ENCODE measurements around the gene CCDC24. TPM values are rescaled to one million over a fixed set of nuclear protein-coding genes. Genes with fewer than 3 reads are reported as not detected.
A peak's percentile ranks its signal among the peaks of the same experiment; 100 is the strongest.

Gene CCDC24
- total RNA-seq, 5 donors from 2014 or later (not counting 1 experiment from before 2014, with no cell fraction given), result 0.50 to 4.3 (median 1.7) TPM

GRCh38 chr1:44029260-44029910 is 38.0 kb downstream of the CCDC24 start:
- H3K27me3 ChIP-seq (replicated peaks in 1 of 2; ENCODE audit: control insufficient read depth in 2 of 2, extremely low read depth in 1 of 2, insufficient read depth in 2 of 2, low read length in 1 of 2), result peaks cover 0 to under 1% of the 10 kb centered on the region in 2 experiments
- no peaks in the 10 kb centered on the region for H3K9me3 ChIP-seq
- DNase-seq, result peak in 2 of 35 experiments; percentile 19 to 29
- Mint-ChIP-seq H3K9me3 (no peaks in the 10 kb centered on the region), H3K4me1 (peaks cover 18 to 28% (median 27%) of the 10 kb centered on the region in 3 donors), H3K36me3 (no peaks in the 10 kb centered on the region), H3K4me3 (peak overlapping the region; percentile 86 to 93 (median 90)), H3K27ac (peak overlapping the region; percentile 92 to 96), H3K27me3 (no peaks in the 10 kb centered on the region)
- H3K36me3 ChIP-seq (ENCODE audit: control insufficient read depth in 2 of 2, extremely low read depth in 1 of 2, insufficient read depth in 1 of 2, low read length in 1 of 2), result no peaks in the 10 kb centered on the region
- 34% methylated on average over 17 of the region's 17 CpGs for WGBS (ENCODE audit: insufficient coverage)
- peak; percentile 13 to 38 (median 14) for ATAC-seq (replicated peaks in 1 of 4)
- H3K27ac ChIP-seq (ENCODE audit: low read length), result peak overlapping the region; percentile 67
- peak overlapping the region; percentile 66 to 82 for H3K4me3 ChIP-seq (ENCODE audit: control insufficient read depth in 1 of 2, extremely low read depth in 1 of 2, low read length in 1 of 2)
- ChIA-PET CTCF (interaction anchor here in 1 of 2 donors (1.0 kb wide), 1 partner anchor 83 kb away, joined by 3 read pairs; no protein-coding TSS in a partner anchor), POLR2A (no interaction called here)
- peaks cover 4 to 21% of the 10 kb centered on the region in 2 experiments for H3K4me1 ChIP-seq (ENCODE audit: control insufficient read depth in 1 of 2, extremely low read depth in 1 of 2, insufficient read depth in 2 of 2, low read length in 2 of 2)

GRCh38 chr1:44029911-44030604 is 38.7 kb downstream of the CCDC24 start:
- H3K4me3 ChIP-seq (ENCODE audit: control insufficient read depth in 1 of 2, extremely low read depth in 1 of 2, low read length in 1 of 2), result peak overlapping the region; percentile 66 to 82
- peaks cover 4 to 21% of the 10 kb centered on the region in 2 experiments for H3K4me1 ChIP-seq (ENCODE audit: control insufficient read depth in 1 of 2, extremely low read depth in 1 of 2, insufficient read depth in 2 of 2, low read length in 2 of 2)
- H3K27ac ChIP-seq (ENCODE audit: low read length), result peak overlapping the region; percentile 67
- POLR2A ChIA-PET, result no interaction called here
- H3K9me3 Mint-ChIP-seq, result no peaks in the 10 kb centered on the region
- H3K9me3 ChIP-seq, result no peaks in the 10 kb centered on the region
- peaks cover 18 to 28% (median 27%) of the 10 kb centered on the region in 3 donors for H3K4me1 Mint-ChIP-seq
- CTCF ChIA-PET, result interaction anchor here in 1 of 2 donors (1.0 to 1.2 kb wide), 2 partner anchors 84 to 380 kb away, joined by 3 to 4 read pairs; partner anchors contain the start of gene KDM4A
- no peaks in the 10 kb centered on the region for H3K36me3 ChIP-seq (ENCODE audit: control insufficient read depth in 2 of 2, extremely low read depth in 1 of 2, insufficient read depth in 1 of 2, low read length in 1 of 2)
- peak overlapping the region; percentile 86 to 93 (median 90) for H3K4me3 Mint-ChIP-seq
- DNase-seq (peak; percentile 63 to 89 (median 79)), ATAC-seq (replicated peaks in 1 of 4) (peak; percentile 79 to 84 (median 82))
- no peaks in the 10 kb centered on the region for H3K36me3 Mint-ChIP-seq
- H3K27ac Mint-ChIP-seq, result peak overlapping the region; percentile 92 to 96
- WGBS (ENCODE audit: insufficient coverage), result under 1% methylated on average over 69 of the region's 75 CpGs
- H3K27me3 ChIP-seq (replicated peaks in 1 of 2; ENCODE audit: control insufficient read depth in 2 of 2, extremely low read depth in 1 of 2, insufficient read depth in 2 of 2, low read length in 1 of 2), result no peaks in the 10 kb centered on the region
- H3K27me3 Mint-ChIP-seq, result no peaks in the 10 kb centered on the region

GRCh38 chr1:44030605-44031251 is 39.3 kb downstream of the CCDC24 start:
- no peaks in the 10 kb centered on the region for H3K36me3 Mint-ChIP-seq
- H3K9me3 Mint-ChIP-seq, result no peaks in the 10 kb centered on the region
- no peaks in the 10 kb centered on the region for H3K36me3 ChIP-seq (ENCODE audit: control insufficient read depth in 2 of 2, extremely low read depth in 1 of 2, insufficient read depth in 1 of 2, low read length in 1 of 2)
- POLR2A ChIA-PET, result interaction anchor here in 1 of 2 donors (0.6 kb wide), 1 partner anchor 217 kb away, joined by 4 read pairs; no protein-coding TSS in a partner anchor
- peaks cover 4 to 21% of the 10 kb centered on the region in 2 experiments for H3K4me1 ChIP-seq (ENCODE audit: control insufficient read depth in 1 of 2, extremely low read depth in 1 of 2, insufficient read depth in 2 of 2, low read length in 2 of 2)
- H3K4me3 ChIP-seq (ENCODE audit: control insufficient read depth in 1 of 2, extremely low read depth in 1 of 2, low read length in 1 of 2), result peak overlapping the region; percentile 66 to 79
- peak overlapping the region; percentile 80 to 93 (median 84) for H3K4me3 Mint-ChIP-seq
- no peaks in the 10 kb centered on the region for H3K27me3 ChIP-seq (replicated peaks in 1 of 2; ENCODE audit: control insufficient read depth in 2 of 2, extremely low read depth in 1 of 2, insufficient read depth in 2 of 2, low read length in 1 of 2)
- no peak overlapping the region for H3K27ac ChIP-seq (ENCODE audit: low read length)
- peak in 33 of 35 experiments; percentile 4 to 65 (median 34) for DNase-seq
- under 1% methylated on average over 63 of the region's 66 CpGs for WGBS (ENCODE audit: insufficient coverage)
- no peaks in the 10 kb centered on the region for H3K9me3 ChIP-seq
- peaks cover 18 to 28% (median 27%) of the 10 kb centered on the region in 3 donors for H3K4me1 Mint-ChIP-seq
- no peaks in the 10 kb centered on the region for H3K27me3 Mint-ChIP-seq
- ATAC-seq (replicated peaks in 1 of 4), result peak; percentile 14 to 39 (median 30)
- CTCF ChIA-PET, result interaction anchor here (0.6 to 1.2 kb wide), 3 partner anchors 85 to 381 kb away, joined by 3 to 6 read pairs (median 4); partner anchors contain the start of gene KDM4A (in 1 of the 2)
- H3K27ac Mint-ChIP-seq, result no peak overlapping the region

GRCh38 chr1:44031252-44032169 is 40.1 kb downstream of the CCDC24 start, which contains the start of gene SLC6A9:
SLC6A9 (minus strand) TSS chr1:44031462; CDS start chr1:44024277, 7,185 bp downstream.
- H3K36me3 Mint-ChIP-seq, result no peaks in the 10 kb centered on the region
- Histone ChIP-seq H3K36me3 (ENCODE audit: control insufficient read depth in 2 of 2, extremely low read depth in 1 of 2, insufficient read depth in 1 of 2, low read length in 1 of 2) (no peaks in the 10 kb centered on the region), H3K4me3 (ENCODE audit: control insufficient read depth in 1 of 2, extremely low read depth in 1 of 2, low read length in 1 of 2) (peak within 1 kb of the TSS; percentile 66 to 79), H3K9me3 (no peaks in the 10 kb centered on the region), H3K27ac (ENCODE audit: low read length) (no peak within 1 kb of the TSS), H3K27me3 (replicated peaks in 1 of 2; ENCODE audit: control insufficient read depth in 2 of 2, extremely low read depth in 1 of 2, insufficient read depth in 2 of 2, low read length in 1 of 2) (no peaks in the 10 kb centered on the region), H3K4me1 (ENCODE audit: control insufficient read depth in 1 of 2, extremely low read depth in 1 of 2, insufficient read depth in 2 of 2, low read length in 2 of 2) (peaks cover 4 to 21% of the 10 kb centered on the region in 2 experiments)
- POLR2A ChIA-PET, result interaction anchor here in 1 of 2 donors (0.6 kb wide), 1 partner anchor 218 kb away, joined by 4 read pairs; no protein-coding TSS in a partner anchor
- WGBS (ENCODE audit: insufficient coverage), result 33% methylated on average over 25 of the region's 40 CpGs
- H3K27ac Mint-ChIP-seq, result peak within 1 kb of the TSS; percentile 63 to 72
- CTCF ChIA-PET, result interaction anchor here in 1 of 2 donors (0.6 to 3.4 kb wide), 2 partner anchors 26 to 345 kb away, joined by 6 to 11 read pairs; no protein-coding TSS in a partner anchor
- H3K4me1 Mint-ChIP-seq, result peaks cover 18 to 28% (median 28%) of the 10 kb centered on the region in 3 donors
- no peaks in the 10 kb centered on the region for H3K27me3 Mint-ChIP-seq
- peak within 1 kb of the TSS; percentile 80 to 93 (median 84) for H3K4me3 Mint-ChIP-seq
- DNase-seq (peak in 20 of 35 experiments; percentile 3 to 52 (median 20)), ATAC-seq (replicated peaks in 1 of 4) (peak in 2 of 4 experiments; percentile 2)
- H3K9me3 Mint-ChIP-seq, result no peaks in the 10 kb centered on the region

GRCh38 chr1:44032170-44032790 is 40.9 kb downstream of the CCDC24 start:
- H3K27ac ChIP-seq (ENCODE audit: low read length), result no peak overlapping the region
- no peak overlapping the region for H3K4me3 ChIP-seq (ENCODE audit: control insufficient read depth in 1 of 2, extremely low read depth in 1 of 2, low read length in 1 of 2)
- Mint-ChIP-seq H3K4me3 (peak overlapping the region; percentile 80 to 93 (median 84)), H3K4me1 (peaks cover 18 to 30% (median 28%) of the 10 kb centered on the region in 3 donors), H3K36me3 (no peaks in the 10 kb centered on the region), H3K27me3 (no peaks in the 10 kb centered on the region), H3K27ac (peak overlapping the region; percentile 28 to 63), H3K9me3 (no peaks in the 10 kb centered on the region)
- H3K36me3 ChIP-seq (ENCODE audit: control insufficient read depth in 2 of 2, extremely low read depth in 1 of 2, insufficient read depth in 1 of 2, low read length in 1 of 2), result no peaks in the 10 kb centered on the region
- ChIA-PET CTCF (interaction anchor here in 1 of 2 donors (3.4 kb wide), 1 partner anchor 27 kb away, joined by 11 read pairs; no protein-coding TSS in a partner anchor), POLR2A (no interaction called here)
- WGBS (ENCODE audit: insufficient coverage), result 84% methylated on average over 3 of the region's 6 CpGs
- no peaks in the 10 kb centered on the region for H3K9me3 ChIP-seq
- H3K4me1 ChIP-seq (ENCODE audit: control insufficient read depth in 1 of 2, extremely low read depth in 1 of 2, insufficient read depth in 2 of 2, low read length in 2 of 2), result peaks cover 4 to 21% of the 10 kb centered on the region in 2 experiments
- H3K27me3 ChIP-seq (replicated peaks in 1 of 2; ENCODE audit: control insufficient read depth in 2 of 2, extremely low read depth in 1 of 2, insufficient read depth in 2 of 2, low read length in 1 of 2), result no peaks in the 10 kb centered on the region
- DNase-seq (no peak), ATAC-seq (replicated peaks in 1 of 4) (no peak)
